Cardiac muscle cell (in vitro differentiated cells and primary cell): ENCODE results near the gene RNF2. TPM values are rescaled to one million over a fixed set of nuclear protein-coding genes. Genes with fewer than 3 reads are reported as not detected.

Experiments used
- DNase-seq, 2 donors: peaks; one replicate each; pipeline versions ENCODE4 v3.0.0 to v3.0.0-alpha.2; 2010 to 2017; ENCODE audit warnings: low read depth in 1 of 2, low spot score in 1 of 2
- H3K27ac ChIP-seq: fragments of 200-600 bp; sonication (generic); 2 replicates; pipeline ENCODE4 v1.5.1; 2016
- H3K27me3 ChIP-seq: fragments of 200-600 bp; sonication (generic); 2 replicates; pipeline ENCODE4 v1.6.0; 2016; ENCODE audit warnings: control low read depth
- H3K36me3 ChIP-seq: fragments of 200-600 bp; sonication (generic); 2 replicates; pipeline ENCODE4 v1.5.1; 2016; ENCODE audit warnings: control low read depth
- H3K4me1 ChIP-seq: fragments of 200-600 bp; sonication (generic); 2 replicates; pipeline ENCODE4 v1.8.1; 2017; ENCODE audit warnings: low read depth, mild to moderate bottlenecking, mixed run types
- H3K4me3 ChIP-seq: fragments of 200-600 bp; sonication (generic); 2 replicates; pipeline ENCODE4 v1.5.1; 2016; ENCODE audit warnings: mild to moderate bottlenecking
- H3K9me3 ChIP-seq: fragments of 200-600 bp; sonication (generic); 2 replicates; pipeline ENCODE4 v1.5.1; 2017; ENCODE audit warnings: low read depth, mild to moderate bottlenecking, control low read depth
- CTCF ChIP-seq: IDR thresholded peaks from 2 replicates; pipeline ENCODE4 v1.5.1; 2012; ENCODE audit warnings: low read depth, mild to moderate bottlenecking, low read length
- polyA plus RNA-seq: library from polyadenylated mRNA; unstranded; fragments of >200 nt; fragmentation: Nextera tagmentation; extraction: Ambion mirVana; gene quantifications from 2 replicates; pipeline ENCODE4 v1.2.1, GENCODE V29; 2016
- total RNA-seq: library from RNA; depleted of rRNA; stranded (reverse); fragments of >200 nt; gene quantifications from 2 replicates; pipeline ENCODE4 v1.2.3, GENCODE V29; 2016

The RNF2 gene
- total and polyA plus RNA-seq, 2 experiments from 2014 or later, result 20.0 to 27.4 TPM

GRCh38 chr1:185111873-185112272, 66.5 kb downstream of the RNF2 start:
- no peaks in the 10 kb centered on the region for H3K36me3 ChIP-seq
- no peak for DNase-seq
- TF ChIP-seq CTCF, result no peak
- H3K4me3 ChIP-seq, result no peak overlapping the region
- no peak overlapping the region for H3K27ac ChIP-seq
- H3K4me1 ChIP-seq, result no peaks in the 10 kb centered on the region
- no peaks in the 10 kb centered on the region for H3K27me3 ChIP-seq
- H3K9me3 ChIP-seq, result no peaks in the 10 kb centered on the region

GRCh38 chr1:185112356-185112755, 67.0 kb downstream of the RNF2 start:
- peak in 1 of 2 donors; percentile 25 for DNase-seq
- H3K36me3 ChIP-seq, result no peaks in the 10 kb centered on the region
- no peak for TF ChIP-seq CTCF
- H3K4me1 ChIP-seq, result no peaks in the 10 kb centered on the region
- no peaks in the 10 kb centered on the region for H3K9me3 ChIP-seq
- no peak overlapping the region for H3K27ac ChIP-seq
- H3K27me3 ChIP-seq, result no peaks in the 10 kb centered on the region
- H3K4me3 ChIP-seq, result no peak overlapping the region

- peaks cover 51% of the 10 kb centered on the region for H3K36me3 ChIP-seq
- H3K27ac ChIP-seq, result no peak overlapping the region
- no peak overlapping the region for H3K4me3 ChIP-seq
- no peak for TF ChIP-seq CTCF
- no peak for DNase-seq
- H3K4me1 ChIP-seq, result no peaks in the 10 kb centered on the region
- no peaks in the 10 kb centered on the region for H3K9me3 ChIP-seq
- H3K27me3 ChIP-seq, result no peaks in the 10 kb centered on the region
Measured at GRCh38 chr1:185129708-185130107, 84.3 kb downstream of the RNF2 start.

GRCh38 chr1:185132534-185132933, 87.2 kb downstream of the RNF2 start:
- Histone ChIP-seq H3K27me3 (no peaks in the 10 kb centered on the region), H3K36me3 (peaks cover 31% of the 10 kb centered on the region), H3K9me3 (no peaks in the 10 kb centered on the region), H3K4me1 (no peaks in the 10 kb centered on the region), H3K27ac (no peak overlapping the region), H3K4me3 (no peak overlapping the region)
- TF ChIP-seq CTCF, result no peak
- no peak for DNase-seq

DNA sequence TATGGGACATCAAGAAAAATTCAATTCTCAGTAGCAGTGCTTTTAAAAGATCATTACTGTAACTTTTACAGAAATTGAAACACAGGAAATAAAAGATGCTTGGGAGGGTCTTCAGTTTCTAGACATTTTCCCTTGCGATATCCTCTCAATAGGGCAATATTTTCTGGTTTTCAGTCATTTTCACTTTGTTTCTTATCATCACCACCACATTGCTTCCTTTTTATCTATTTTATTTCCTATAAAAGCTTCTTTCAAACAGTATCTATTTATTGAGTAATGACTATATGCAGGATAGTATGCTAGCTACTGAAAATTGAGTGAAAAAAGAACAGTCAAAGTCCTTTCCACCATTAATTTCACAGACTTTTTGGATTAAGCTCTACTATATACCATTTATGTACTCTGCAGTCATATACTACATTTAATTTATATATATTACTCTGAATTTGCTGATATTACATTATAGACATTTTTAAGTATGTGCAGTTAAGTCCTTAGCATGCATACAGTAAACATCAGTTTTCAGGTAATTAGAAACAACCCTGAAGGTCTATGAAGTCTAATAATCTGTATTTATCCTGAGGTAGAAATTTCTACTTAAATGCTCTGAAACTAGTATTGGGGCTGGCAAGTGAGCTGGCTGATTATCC, 92.7 kb downstream of the RNF2 start:
- H3K4me1 ChIP-seq, result no peaks in the 10 kb centered on the region
- H3K27me3 ChIP-seq, result no peaks in the 10 kb centered on the region
- DNase-seq, result no peak
- TF ChIP-seq CTCF, result no peak
- no peaks in the 10 kb centered on the region for H3K9me3 ChIP-seq
- H3K27ac ChIP-seq, result no peak overlapping the region
- H3K36me3 ChIP-seq, result peaks cover 21% of the 10 kb centered on the region
- no peak overlapping the region for H3K4me3 ChIP-seq
